Tibial nerve (tissue), 4 donors: Measurements from ENCODE around the gene CLDN6.

ENCODE experiments used
- CTCF ChIP-seq, 5 experiments: fragments of 200-600 bp in 3 of 5; fragments of 450-650 bp in 2 of 5; sonication (generic) in 3 of 5; IDR thresholded peaks; one replicate each; pipeline ENCODE4 v1.5.1; 2016 to 2019; ENCODE audit warnings: antibody characterized with exemption in 5 of 5, mild to moderate bottlenecking in 3 of 5, moderate library complexity in 2 of 5
- EP300 ChIP-seq, 2 donors: sonication (generic); formaldehyde crosslinking; IDR thresholded peaks; one replicate each; pipeline ENCODE4 v1.6.1; 2017; ENCODE audit warnings: antibody characterized with exemption in 2 of 2, mild to moderate bottlenecking in 1 of 2
- POLR2A ChIP-seq, 2 donors: fragments of 450-650 bp; IDR thresholded peaks; one replicate each; pipeline ENCODE4 v1.6.1; 2017; ENCODE audit warnings: antibody characterized with exemption in 2 of 2, mild to moderate bottlenecking in 2 of 2, moderate library complexity in 2 of 2

DNA sequence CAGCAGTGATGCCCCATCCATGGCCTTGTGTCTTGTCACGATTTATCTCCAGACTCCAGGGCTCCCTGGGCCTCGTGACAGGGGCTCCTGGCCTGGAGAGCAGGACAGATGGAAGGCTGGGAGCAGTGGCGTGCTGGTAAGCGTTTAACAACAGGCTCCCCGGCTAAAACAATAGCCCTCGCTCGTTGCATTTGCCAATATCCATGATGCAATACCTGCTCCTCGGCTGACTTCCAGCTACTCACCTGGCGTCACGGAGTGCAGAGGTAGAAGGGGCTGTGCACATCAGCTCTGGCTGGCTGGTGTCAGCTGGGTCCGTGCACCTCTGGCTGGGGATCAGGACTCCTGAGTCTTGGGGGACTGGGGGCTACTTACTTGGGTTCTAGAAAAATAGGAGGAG lies 20.3 kb upstream of the CLDN6 start:
- TF ChIP-seq CTCF (IDR thresholded peaks at IDR 0.05) (no peak), POLR2A (IDR thresholded peaks at IDR 0.05) (no peak), EP300 (IDR thresholded peaks at IDR 0.05) (no peak)
